HepG2 (cell line): ENCODE results near the gene LATS2.

Experiments used
- CC2D1A ChIP-seq: sonication (generic); formaldehyde crosslinking; IDR thresholded peaks from 2 replicates; pipeline ENCODE4 v1.8.1; 2023; ENCODE audit warnings: mild to moderate bottlenecking, missing genetic modification reagents
- CHD4 ChIP-seq: fragments of 200-600 bp; sonication (generic); IDR thresholded peaks from 2 replicates; pipeline ENCODE4 v1.7.0; 2017; ENCODE audit warnings: mild to moderate bottlenecking, low read length, borderline replicate concordance
- MLLT10 ChIP-seq: sonication (generic); formaldehyde crosslinking; IDR thresholded peaks from 2 replicates; pipeline ENCODE4 v1.4.0; 2020; ENCODE audit warnings: missing genetic modification reagents
- MTA3 ChIP-seq: sonication (generic); formaldehyde crosslinking; IDR thresholded peaks from 2 replicates; pipeline ENCODE4 v1.4.0; 2020; ENCODE audit warnings: missing genetic modification reagents
- SMAD1 ChIP-seq: sonication (generic); formaldehyde crosslinking; IDR thresholded peaks from 2 replicates; pipeline ENCODE4 v1.4.0; 2020; ENCODE audit warnings: missing genetic modification reagents, low read depth, mild to moderate bottlenecking, borderline replicate concordance
- TAF15 ChIP-seq: fragments of 200-400 bp; formaldehyde crosslinking; IDR thresholded peaks from one replicate; pipeline ENCODE4 v1.6.1; 2018; ENCODE audit warnings: mild to moderate bottlenecking, low read depth, low read length; ENCODE audit not compliant: poor library complexity, severe bottlenecking
- ZNF232 ChIP-seq: sonication (generic); formaldehyde crosslinking; IDR thresholded peaks from 2 replicates; pipeline ENCODE4 v1.4.0; 2020; ENCODE audit warnings: missing genetic modification reagents, borderline replicate concordance
- ZNF614 ChIP-seq: IDR thresholded peaks from 2 replicates; pipeline ENCODE4 v1.6.1; 2018; ENCODE audit warnings: missing biosample characterization, missing genetic modification reagents, inconsistent platforms, borderline replicate concordance
- ZNF7 ChIP-seq: IDR thresholded peaks from 2 replicates; pipeline ENCODE4 v1.6.1; 2016; ENCODE audit warnings: missing biosample characterization, missing genetic modification reagents
- ZNF781 ChIP-seq: sonication (generic); formaldehyde crosslinking; IDR thresholded peaks from 2 replicates; pipeline ENCODE4 v1.5.1; 2020; ENCODE audit warnings: borderline replicate concordance, mild to moderate bottlenecking, missing genetic modification reagents; ENCODE audit errors: not compliant biosample characterization
- TF ChIP-seq, protein P1 (sequence below): IDR thresholded peaks from 2 replicates; pipeline ENCODE4 v1.6.1; 2012; ENCODE audit warnings: inconsistent platforms
- TF ChIP-seq, protein P2 (sequence below): sonication (generic); formaldehyde crosslinking; IDR thresholded peaks from 2 replicates; pipeline ENCODE4 v1.5.1; 2020; ENCODE audit warnings: missing genetic modification reagents, mild to moderate bottlenecking, borderline replicate concordance
- TF ChIP-seq, protein P3 (sequence below): sonication (generic); formaldehyde crosslinking; IDR thresholded peaks from 2 replicates; pipeline ENCODE4 v1.5.0; 2020; ENCODE audit warnings: mild to moderate bottlenecking, missing genetic modification reagents, moderate library complexity
- TF ChIP-seq, protein P4 (sequence below): sonication (generic); formaldehyde crosslinking; IDR thresholded peaks from 2 replicates; pipeline ENCODE4 v1.4.0; 2020; ENCODE audit warnings: low read depth, missing genetic modification reagents

DNA sequence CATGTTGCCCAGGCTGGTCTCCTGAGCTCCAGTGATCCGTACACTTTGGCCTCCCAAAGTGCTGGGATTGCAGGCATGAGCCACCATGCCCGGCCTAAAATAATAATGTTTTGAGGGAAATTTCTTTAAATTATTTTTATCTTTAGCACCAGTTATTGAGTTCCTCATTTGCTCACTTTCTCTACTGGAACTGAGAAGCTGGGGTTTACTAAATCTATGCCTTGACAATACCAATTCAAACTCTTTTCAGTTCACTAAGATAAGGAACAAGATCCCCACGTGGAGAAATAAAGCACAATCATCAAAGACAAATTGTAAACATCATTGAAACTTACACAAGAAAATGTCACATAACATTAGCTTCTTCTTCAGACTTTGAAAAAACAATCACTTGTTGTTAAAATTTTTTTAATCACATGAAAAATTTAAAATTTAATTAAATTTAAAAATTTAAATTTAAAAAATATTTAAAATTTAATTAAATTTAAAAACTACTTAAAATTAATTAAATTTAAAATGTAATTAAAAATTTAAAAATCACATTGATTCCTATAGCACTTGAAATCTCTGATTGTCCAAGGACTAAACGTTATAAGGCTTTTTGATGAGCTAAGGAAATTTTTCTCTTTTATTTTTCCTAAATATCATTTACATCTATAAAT lies 133.7 kb downstream of the LATS2 start:
- TF ChIP-seq, protein P1, sequence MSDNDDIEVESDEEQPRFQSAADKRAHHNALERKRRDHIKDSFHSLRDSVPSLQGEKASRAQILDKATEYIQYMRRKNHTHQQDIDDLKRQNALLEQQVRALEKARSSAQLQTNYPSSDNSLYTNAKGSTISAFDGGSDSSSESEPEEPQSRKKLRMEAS, result no peak
- TF ChIP-seq, protein P2, sequence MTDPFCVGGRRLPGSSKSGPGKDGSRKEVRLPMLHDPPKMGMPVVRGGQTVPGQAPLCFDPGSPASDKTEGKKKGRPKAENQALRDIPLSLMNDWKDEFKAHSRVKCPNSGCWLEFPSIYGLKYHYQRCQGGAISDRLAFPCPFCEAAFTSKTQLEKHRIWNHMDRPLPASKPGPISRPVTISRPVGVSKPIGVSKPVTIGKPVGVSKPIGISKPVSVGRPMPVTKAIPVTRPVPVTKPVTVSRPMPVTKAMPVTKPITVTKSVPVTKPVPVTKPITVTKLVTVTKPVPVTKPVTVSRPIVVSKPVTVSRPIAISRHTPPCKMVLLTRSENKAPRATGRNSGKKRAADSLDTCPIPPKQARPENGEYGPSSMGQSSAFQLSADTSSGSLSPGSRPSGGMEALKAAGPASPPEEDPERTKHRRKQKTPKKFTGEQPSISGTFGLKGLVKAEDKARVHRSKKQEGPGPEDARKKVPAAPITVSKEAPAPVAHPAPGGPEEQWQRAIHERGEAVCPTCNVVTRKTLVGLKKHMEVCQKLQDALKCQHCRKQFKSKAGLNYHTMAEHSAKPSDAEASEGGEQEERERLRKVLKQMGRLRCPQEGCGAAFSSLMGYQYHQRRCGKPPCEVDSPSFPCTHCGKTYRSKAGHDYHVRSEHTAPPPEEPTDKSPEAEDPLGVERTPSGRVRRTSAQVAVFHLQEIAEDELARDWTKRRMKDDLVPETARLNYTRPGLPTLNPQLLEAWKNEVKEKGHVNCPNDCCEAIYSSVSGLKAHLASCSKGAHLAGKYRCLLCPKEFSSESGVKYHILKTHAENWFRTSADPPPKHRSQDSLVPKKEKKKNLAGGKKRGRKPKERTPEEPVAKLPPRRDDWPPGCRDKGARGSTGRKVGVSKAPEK (CRISPR knock-in tag), result no peak
- TF ChIP-seq, protein P3, sequence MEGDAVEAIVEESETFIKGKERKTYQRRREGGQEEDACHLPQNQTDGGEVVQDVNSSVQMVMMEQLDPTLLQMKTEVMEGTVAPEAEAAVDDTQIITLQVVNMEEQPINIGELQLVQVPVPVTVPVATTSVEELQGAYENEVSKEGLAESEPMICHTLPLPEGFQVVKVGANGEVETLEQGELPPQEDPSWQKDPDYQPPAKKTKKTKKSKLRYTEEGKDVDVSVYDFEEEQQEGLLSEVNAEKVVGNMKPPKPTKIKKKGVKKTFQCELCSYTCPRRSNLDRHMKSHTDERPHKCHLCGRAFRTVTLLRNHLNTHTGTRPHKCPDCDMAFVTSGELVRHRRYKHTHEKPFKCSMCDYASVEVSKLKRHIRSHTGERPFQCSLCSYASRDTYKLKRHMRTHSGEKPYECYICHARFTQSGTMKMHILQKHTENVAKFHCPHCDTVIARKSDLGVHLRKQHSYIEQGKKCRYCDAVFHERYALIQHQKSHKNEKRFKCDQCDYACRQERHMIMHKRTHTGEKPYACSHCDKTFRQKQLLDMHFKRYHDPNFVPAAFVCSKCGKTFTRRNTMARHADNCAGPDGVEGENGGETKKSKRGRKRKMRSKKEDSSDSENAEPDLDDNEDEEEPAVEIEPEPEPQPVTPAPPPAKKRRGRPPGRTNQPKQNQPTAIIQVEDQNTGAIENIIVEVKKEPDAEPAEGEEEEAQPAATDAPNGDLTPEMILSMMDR (CRISPR knock-in tag), result no peak
- TF ChIP-seq CC2D1A (CRISPR knock-in tag), result no peak
- no peak for TF ChIP-seq TAF15
- no peak for TF ChIP-seq MLLT10 (CRISPR knock-in tag)
- no peak for TF ChIP-seq ZNF7 (CRISPR knock-in tag)
- no peak for TF ChIP-seq ZNF614 (CRISPR knock-in tag)
- TF ChIP-seq, protein P4, sequence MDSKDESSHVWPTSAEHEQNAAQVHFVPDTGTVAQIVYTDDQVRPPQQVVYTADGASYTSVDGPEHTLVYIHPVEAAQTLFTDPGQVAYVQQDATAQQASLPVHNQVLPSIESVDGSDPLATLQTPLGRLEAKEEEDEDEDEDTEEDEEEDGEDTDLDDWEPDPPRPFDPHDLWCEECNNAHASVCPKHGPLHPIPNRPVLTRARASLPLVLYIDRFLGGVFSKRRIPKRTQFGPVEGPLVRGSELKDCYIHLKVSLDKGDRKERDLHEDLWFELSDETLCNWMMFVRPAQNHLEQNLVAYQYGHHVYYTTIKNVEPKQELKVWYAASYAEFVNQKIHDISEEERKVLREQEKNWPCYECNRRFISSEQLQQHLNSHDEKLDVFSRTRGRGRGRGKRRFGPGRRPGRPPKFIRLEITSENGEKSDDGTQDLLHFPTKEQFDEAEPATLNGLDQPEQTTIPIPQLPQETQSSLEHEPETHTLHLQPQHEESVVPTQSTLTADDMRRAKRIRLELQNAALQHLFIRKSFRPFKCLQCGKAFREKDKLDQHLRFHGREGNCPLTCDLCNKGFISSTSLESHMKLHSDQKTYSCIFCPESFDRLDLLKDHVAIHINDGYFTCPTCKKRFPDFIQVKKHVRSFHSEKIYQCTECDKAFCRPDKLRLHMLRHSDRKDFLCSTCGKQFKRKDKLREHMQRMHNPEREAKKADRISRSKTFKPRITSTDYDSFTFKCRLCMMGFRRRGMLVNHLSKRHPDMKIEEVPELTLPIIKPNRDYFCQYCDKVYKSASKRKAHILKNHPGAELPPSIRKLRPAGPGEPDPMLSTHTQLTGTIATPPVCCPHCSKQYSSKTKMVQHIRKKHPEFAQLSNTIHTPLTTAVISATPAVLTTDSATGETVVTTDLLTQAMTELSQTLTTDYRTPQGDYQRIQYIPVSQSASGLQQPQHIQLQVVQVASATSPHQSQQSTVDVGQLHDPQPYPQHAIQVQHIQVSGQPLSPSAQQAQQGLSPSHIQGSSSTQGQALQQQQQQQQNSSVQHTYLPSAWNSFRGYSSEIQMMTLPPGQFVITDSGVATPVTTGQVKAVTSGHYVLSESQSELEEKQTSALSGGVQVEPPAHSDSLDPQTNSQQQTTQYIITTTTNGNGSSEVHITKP, result no peak
- no peak for TF ChIP-seq ZNF781 (CRISPR knock-in tag)
- no peak for TF ChIP-seq CHD4
- no peak for TF ChIP-seq ZNF232
- no peak for TF ChIP-seq SMAD1 (CRISPR knock-in tag)
- no peak for TF ChIP-seq MTA3 (CRISPR knock-in tag)
